PFSK-1 (cell line): ENCODE data around the gene PACS2.

Source experiments
- FOXP2 ChIP-seq: optimal IDR thresholded peaks from 2 replicates; pipeline ENCODE3; 2011; ENCODE audit warnings: borderline replicate concordance, control low read depth, inconsistent platforms; ENCODE audit not compliant: insufficient read depth; ENCODE audit errors: extremely low read length, extremely low read depth
- POLR2AphosphoS5 ChIP-seq: IDR thresholded peaks from 2 replicates; pipeline ENCODE4 v1.6.1; 2012; ENCODE audit warnings: low read depth, mild to moderate bottlenecking, control low read depth, low read length, moderate library complexity
- REST ChIP-seq, 2 experiments: IDR thresholded peaks; 2 replicates each; pipeline versions ENCODE4 v1.6.1 to v1.8.0; 2011 to 2012; ENCODE audit warnings: low read depth in 2 of 2, low read length in 2 of 2, control low read depth in 1 of 2, inconsistent platforms in 1 of 2, mild to moderate bottlenecking in 1 of 2, moderate library complexity in 1 of 2; ENCODE audit not compliant: insufficient read depth in 1 of 2
- SIN3A ChIP-seq: IDR thresholded peaks from 2 replicates; pipeline ENCODE4 v1.6.1; 2012; ENCODE audit warnings: mild to moderate bottlenecking, low read length, moderate library complexity, borderline replicate concordance; ENCODE audit not compliant: insufficient read depth
- TAF1 ChIP-seq: IDR thresholded peaks from 2 replicates; pipeline ENCODE4 v1.6.1; 2012; ENCODE audit warnings: low read length, control low read depth, borderline replicate concordance; ENCODE audit not compliant: insufficient read depth

GRCh38 chr14:105292826-105293711 lies 21.5 kb upstream of the PACS2 start:
- TF ChIP-seq TAF1 (no peak), POLR2AphosphoS5 (no peak), REST (IDR thresholded peaks at IDR 0.05; ENCODE audit: insufficient read depth in 1 of 2, low read depth in 2 of 2, low read length in 2 of 2) (no peak), SIN3A (no peak), FOXP2 (no peak)
